Fibroblast of gingiva (primary cell): Measurements from ENCODE around the gene CRYAB.
A peak's percentile ranks its signal among the peaks of the same experiment; 100 is the strongest.

ENCODE experiments used
- DNase-seq: peaks from one replicate; pipeline ENCODE4 v3.0.0-alpha.2; 2011; ENCODE audit warnings: low read depth

The CRYAB gene, protein sequence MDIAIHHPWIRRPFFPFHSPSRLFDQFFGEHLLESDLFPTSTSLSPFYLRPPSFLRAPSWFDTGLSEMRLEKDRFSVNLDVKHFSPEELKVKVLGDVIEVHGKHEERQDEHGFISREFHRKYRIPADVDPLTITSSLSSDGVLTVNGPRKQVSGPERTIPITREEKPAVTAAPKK

DNA sequence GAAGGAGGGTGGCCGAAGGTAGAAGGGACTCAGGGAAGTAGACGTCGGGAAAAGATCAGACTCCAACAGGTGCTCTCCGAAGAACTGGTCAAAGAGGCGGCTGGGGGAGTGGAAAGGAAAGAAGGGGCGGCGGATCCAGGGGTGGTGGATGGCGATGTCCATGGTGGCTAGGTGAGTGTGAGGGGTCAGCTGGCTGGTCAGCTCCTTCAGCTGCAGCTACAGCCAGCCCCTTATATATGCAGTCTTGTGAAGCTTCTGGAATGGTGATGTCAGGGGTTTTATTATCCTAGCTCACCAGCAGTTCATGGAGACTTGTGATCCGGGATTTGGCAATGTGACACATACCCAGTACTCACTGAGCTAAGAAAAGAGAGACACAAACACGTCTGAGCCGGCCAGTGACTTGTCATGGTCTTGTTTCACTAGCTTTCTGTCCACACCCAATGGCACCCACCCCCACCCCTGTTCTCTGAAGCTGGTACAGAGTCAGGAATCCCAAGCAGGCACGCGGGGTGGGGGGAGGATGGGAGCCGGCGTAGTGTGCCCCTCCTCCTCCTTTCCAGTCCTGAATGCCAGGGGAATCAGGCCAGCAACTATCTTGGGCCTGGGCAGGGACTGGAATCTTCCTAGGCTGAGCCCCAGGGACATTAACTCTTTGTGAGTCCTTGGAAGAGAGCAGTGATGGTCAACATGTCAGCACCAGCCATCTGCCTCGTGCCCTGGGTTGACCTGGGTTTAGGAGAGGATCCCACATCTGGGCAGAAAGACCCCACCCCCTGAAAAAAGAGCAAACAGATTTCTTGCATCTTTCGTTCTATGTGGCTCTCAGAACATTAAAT is at the start of gene CRYAB:
Gene CRYAB (minus strand): TSS at position 208 of the 839 bp plus-strand sequence. CDS start 46 bp downstream, at position 162.
- DNase-seq: peak; percentile 90

DNA sequence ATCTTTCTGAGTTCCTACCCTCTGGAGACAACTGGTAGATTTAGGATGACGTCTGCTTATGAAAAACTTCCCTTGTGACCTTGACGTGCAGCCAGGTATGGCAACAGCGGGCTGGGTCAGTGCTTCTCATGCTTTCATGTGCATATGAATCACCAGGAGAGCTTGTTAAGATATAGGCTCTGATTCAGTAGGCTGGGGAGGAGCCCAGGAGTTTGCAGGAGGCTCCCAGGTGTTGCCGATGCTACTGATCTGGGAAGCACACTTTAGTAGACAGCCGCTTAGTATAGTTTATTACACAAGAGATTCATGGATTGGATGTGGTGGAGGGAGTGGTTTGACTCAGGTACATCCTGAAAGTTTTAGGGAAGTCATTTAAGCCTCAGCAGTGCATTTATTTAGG is 49.3 kb upstream of the CRYAB start:
- no peak for DNase-seq

DNA sequence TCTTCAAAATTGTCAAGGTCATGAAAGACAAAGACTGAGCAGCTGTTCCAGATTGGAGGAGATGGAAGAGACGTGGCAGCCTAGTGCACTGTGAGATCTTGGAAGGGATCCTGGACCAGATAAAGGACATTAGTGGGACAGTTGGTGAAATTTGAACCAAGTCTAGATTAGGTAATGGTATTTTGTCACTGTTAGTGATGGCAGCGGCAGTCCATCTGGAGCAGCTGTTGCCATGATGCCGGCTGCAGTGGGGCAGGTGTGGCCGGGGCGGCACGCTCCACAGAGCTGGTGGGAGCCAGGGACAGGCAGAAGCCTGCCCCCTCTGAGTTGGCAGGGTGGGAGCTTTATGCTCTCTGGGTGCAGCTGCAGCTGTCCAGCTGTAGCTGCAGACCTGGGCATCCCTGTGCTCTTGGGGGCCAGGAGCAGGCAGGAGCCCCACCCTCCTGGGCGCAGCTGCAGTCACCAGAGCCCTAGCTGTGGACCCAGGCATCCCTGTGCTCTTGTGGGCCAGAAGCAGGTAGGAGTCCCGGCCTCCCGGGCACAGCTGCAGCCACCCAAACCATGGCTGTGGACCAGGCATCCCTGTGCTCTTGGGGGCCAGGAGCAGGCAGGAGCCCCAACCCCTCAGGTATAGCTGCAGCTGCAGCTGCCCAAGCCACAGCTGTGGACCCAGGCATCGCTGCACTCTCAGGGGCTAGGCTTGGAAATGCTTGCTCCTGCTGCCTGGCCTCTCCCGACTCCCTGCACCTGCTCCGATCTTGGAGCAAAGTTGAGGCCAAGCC is 46.3 kb upstream of the CRYAB start:
- DNase-seq: no peak

DNA sequence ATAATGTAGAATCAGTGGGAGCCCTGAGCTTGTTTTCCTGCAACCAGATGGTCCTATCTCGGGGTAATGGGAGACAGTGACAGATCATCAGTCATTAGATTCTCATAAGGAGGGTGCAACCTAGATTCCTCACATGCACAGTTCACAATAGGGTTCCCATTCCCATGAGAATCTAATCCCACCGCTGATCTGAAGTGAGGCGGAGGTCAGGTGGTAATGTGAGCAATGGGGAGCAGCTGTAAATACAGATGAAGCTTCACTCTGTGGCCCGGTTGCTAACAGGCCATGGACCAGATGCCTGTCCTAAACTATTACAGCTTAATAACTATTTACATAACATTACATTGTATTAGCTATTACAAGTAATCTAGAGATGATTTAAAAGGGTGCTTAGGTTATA is 42.6 kb upstream of the CRYAB start:
- DNase-seq: no peak

DNA sequence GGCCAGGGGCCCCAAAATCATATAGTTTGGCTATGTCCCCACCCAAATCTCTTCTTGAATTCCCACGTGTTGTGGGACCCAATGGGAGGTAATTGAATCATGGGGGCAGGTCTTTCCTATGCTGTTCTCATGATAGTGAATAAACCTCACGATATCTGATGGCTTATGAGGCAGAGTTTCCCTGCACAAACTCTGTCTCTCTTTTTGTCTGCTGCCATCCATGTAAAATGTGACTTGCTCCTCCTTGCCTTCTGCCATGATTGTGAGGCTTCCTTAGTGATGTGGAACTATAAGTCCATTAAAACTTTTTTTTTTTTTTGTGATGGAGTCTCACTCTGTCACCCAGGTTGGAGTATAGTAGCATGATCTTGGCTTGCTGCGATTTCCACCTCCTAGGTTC is 40.0 kb upstream of the CRYAB start:
- no peak for DNase-seq

DNA sequence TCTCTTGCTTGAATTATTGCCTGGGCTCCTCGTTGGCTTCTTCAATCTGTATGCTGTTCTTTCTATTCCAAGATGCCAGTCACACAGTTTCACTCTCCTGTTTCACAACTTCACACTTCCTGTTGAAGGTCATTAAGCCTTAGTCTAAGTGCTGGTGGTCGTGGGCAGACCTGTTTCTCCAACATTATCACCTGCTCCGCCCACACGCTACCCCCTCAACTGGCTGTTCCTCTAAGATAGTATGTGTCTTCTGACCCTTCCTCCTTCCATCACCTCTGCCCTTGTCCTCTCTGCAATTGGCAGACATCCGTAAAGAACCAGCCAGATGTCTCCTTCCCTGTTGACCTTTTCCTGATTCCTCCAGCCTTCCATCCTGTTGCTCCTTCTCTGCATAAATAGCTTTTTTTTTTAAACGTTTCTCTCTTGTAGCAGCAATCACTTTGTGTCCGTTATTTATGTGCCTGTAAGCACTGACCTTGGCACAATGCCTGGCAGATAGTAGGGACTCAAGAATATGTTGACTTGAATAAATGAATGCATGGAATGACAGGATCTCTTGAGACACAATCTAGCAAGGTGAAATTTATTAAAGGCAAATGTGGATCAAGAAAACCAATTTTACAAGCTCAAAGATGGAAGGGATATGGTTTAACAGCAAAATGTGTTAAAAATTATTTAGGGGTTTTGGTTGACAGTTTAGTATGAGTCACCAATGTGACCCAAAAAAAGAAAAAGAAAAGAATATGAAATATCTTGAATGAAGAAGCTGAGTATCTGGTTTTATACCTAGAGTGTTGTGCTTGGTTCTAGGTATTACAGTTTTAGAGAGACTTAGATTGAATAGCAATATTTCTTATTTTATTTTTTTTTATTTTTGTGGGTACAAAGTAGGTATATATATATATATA is 38.2 kb upstream of the CRYAB start:
- DNase-seq: no peak

DNA sequence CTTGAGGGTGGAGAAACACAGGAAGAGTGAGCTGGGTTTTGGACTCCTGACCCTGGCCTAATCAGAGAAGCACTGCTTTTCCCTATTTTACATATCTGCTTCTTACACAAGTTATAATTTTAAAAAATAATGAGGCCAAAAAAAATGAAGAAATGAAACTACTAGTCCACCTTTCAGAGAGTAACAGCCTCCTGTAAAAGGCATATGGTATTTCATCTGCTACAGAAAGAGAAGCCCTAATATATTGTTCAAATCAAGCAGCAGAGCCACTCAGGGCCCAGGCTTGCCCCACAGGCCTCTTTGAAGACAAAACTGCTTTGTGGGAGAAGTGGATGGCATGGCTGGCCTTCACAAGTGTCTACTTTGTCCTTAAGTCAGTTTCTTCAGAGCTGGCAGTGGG is 35.6 kb upstream of the CRYAB start:
- DNase-seq: no peak

DNA sequence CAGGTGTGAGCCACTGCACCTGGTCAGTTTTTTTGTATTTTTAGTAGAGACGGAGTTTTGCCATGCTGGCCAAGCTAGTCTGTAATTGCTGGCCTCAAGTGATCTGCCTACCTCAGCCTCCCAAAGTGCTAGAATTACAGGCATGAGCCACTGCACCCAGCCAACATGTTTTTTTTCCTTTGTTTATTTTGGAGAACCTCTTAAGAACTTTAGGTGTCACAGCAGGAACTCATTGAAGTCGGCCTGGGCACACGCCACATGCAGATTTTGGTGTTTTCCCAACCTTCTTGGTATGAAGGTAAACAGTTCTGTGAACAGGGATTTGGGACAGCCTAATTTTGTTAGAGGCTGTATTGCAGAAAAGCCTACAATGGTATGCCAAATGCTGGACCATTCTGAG is 34.9 kb upstream of the CRYAB start:
- DNase-seq: no peak

DNA sequence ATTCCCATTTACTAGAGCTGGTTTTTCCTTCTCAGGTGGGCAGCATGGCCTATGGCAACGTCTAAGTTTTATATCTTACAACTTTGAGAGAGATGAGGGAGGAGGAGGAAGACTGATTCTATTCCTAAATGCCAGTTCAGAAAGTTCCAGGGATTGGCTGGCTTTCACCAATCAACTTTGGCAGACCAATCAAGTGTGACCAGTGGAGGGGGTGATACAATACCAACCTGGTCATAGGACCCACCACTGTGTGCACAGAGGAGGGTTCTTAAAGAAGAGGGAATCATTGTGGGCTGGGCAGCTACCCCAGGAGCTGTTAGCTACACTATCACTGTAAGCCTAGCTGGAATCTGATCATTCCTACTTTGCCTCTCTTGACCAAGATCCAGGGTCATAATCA is 33.6 kb upstream of the CRYAB start:
- no peak for DNase-seq

DNA sequence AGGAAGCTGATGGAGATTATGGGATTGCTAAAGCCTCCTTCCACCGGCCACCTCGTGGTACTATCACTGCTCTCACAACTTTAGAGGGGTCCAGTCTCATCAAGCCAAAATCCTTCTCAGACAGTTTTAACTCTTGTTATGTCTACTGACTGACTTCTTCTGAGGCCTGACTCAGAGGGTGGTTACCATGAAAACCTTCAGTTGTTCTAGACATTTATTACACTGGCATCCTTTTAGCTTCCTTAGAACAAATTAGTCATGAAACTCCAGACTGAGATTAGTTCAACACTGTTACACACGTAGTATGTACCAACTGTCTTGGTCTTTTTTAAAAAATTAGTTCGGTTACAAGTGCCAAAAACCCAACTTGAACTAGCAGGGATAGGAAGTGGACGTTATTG is 33.1 kb upstream of the CRYAB start:
- peak; percentile 76 for DNase-seq

DNA sequence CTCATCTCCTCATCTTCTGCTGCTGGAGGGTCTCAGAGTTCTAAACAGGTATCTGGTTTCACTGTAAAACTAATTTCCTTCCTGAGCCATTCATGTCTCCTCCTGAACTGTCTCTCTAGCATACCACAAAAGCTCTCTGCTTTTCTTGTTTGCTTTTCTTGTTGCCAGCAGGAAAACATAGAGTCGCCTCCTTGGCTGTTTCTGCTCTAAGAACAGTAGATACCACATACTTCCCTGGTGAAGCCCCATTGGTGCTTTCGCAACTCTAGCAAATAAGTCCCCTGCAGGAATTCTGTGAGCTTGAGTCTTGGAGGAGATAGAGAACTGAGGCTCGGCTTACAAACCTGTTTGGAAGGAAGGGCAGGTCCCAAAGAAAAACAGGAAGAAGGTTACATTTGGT is 32.6 kb upstream of the CRYAB start:
- DNase-seq: peak; percentile 87

DNA sequence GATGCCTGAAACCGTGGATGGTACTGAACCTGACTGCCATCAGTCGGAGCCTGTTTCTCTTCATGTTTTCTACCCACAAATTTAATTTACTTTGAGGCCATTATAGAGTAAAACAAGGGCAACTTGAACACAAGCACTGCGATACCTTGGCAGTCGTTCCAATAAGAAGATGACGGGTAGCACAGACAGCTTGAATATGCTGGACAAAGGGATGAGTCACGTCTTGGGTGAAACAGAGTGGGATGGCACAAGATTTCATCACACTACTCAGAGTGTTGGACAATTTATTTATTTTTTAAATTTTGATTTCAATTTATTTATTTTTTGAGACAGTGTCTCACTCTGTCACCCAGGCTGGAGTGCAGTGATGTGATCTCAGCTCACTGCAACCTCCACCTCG is 31.3 kb upstream of the CRYAB start:
- DNase-seq: peak; percentile 81

DNA sequence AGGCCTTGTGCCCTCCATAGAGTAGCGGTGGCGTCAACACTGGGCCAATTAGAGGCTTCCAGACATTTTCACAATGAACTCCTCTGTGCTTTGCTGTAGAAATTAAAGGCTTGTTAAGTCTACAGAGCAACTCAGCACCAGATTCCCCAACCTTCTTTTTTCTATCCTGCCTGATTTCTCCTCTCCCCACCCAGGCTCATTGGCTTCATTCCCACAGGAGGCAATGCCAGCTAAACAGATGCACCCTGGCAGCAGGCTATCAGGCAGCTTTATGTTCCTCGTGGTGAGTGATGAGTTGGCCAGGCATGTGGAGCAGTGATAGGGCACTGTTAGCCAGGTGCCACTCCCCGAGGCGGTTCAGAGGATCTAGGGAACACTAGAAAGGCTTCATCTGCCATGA is 30.4 kb upstream of the CRYAB start:
- DNase-seq: no peak

DNA sequence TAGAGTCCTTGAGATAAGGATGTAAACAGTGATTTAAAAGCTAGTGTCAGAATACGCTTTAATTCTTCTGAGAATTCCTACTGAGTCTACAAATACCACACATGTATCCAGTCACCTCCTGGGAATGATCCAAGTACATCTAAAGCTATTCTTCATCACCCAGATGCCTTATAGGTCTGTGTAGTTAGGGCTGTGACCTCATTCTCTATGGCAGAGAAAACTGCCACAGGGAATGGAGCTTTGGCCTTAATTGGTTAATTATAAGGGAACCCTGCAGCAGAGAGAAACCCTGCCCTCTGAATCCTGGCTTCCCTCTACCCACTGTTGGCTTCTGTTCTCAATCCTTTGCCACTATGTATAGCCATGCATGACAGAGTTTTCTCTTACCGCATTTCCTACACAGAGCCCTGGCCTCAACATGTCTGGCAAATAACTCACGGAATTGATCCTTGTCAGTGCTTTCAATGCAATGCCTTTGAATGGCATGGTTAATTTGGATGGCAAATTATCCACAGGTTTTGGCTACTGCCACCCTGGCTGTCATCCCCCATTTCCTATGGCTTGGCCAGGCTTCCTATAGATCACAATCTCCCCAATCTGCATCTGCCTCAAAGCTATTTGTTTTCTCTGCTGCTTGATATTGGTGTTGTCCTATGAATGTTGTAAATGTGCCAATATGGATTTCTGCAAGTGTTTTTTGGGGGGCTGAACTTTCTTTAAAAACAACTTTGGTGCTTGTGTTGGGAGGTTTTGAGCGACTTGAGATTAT is 28.4 kb upstream of the CRYAB start:
- DNase-seq: peak; percentile 63

DNA sequence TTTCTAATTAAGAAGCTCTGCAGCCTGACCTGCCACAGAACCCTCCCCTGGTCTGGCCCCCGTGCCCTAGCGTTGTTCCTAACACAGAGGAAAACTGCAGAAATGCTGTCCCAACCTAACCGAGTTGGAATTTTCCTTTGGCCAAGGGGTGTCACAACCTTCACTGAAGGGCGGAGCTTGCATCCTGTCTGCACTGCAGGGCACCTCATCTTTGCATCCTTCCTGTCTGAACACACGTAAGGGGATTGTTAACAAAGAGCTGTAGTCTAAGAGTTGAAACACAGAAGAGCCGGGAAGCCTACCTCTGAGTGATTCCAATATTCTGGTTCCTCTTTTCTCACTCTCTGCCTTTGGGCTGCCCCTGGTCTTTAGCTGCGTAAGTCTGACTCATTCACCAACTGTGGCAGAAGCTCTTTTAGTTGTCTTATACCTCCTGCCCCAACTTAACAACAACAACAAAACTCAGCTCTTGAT is 27.2 kb upstream of the CRYAB start:
- DNase-seq: peak; percentile 47

DNA sequence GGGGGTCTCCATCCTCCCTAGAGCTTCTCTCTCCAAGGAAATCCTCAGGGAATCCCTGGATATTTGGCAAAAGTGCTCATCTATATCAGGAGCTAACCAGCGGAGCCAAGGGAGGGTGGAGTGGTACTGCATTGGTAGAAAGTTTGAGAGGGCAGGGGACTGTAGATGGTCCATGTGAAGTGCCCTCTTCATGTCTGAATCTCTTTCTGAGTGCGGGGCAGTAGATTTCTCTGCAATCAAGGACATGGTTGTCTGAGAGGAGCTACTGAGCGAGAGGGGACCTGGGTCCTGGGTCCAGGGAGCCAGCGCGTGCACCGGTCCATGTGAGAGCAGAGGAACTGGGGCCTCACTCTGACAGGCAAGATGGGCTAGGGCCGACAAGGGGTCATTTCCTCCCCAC is 26.3 kb upstream of the CRYAB start:
- DNase-seq: no peak

DNA sequence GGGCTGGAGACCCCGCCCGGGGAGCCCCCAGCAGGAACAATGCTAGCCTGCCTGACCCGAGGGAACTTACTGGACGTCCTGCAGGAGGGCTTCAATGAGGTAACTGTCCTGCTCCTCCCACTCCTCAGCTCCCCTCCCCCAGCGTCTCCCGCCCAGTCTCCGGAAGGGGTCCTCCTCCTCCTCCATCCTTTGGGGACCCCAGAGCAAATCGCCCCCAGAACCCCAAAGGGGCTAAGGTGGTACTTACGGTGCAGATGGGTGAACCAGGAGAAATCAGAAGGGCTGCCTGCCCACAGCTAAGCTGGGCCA is 25.8 kb upstream of the CRYAB start:
- no peak for DNase-seq

DNA sequence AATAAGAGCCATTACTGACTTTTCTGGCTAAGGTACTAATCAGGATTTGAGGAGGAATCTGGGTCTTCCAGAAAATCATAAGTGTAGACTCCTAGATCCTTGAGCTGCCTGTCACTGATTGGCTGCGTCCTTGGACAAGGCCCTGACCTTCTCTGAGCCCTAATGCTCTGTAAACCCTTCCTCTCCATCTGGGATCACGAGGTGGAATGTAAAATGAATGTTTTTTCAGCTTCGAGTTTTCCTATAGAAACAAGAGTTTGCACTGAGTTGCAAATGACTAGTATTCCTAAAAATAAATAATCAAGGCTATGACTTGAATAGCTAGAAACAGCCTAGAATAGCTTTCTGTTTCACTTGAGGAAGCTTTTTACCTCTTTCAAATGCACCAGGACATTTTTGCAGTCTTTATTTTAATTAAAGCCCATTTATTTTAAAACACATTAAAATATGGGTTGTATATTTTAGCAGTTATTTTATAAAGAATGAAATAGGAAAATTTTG is 24.5 kb upstream of the CRYAB start:
- DNase-seq: no peak

DNA sequence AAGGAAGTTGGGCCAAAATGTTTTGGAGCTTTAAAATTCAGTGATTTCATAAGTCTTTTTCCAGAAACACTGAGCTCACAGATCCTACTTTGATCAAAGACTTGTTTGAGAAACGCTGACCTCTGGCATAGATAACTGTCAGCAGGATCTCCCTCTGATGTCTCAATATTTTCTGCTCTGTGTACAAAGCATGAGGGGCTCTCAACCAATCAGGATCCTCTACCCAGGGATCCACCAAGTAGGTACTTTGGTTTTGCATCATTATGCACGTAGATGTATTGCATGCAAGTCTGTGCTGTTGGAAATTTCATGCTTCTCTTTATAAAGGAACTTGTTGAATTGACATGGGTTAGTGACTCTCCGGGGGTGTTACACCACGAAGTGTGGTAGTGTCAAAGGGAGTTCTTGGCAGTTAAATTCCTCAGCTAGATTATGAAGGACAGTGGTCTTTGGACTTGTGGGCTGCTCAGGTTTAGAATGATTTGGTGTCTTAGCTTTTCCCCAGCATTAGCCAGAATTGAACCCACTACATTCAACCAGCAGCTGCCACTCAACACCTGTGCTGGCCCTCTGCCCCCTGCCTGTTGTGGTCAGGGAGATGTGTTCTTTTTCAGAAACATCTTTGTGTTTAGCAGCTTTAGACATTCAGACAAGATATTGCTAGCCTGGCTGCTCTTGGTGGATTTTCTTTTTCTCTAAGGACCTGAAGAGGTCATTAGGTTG is 23.9 kb upstream of the CRYAB start:
- peak; percentile 64 for DNase-seq

DNA sequence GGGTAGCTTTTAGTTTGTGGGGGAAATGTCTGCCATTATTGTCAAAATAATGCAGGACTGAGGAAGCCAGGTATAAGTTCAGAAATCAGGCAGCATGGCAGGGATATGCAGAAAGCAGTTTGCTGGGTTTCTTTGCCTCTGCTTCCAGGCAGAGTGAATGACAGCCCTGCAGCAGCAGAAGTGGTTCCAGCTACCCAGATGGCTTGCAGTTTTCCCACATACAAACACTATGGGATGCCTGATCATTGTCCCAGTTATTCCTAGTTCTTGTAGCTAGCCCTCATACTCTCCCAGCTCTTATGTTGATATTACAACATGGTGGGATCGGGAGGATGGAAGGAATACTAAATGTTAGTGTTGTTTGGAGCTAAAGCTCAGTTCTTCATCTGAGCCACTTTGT is 22.7 kb upstream of the CRYAB start:
- no peak for DNase-seq
